ENCODE data around the gene IMMT. TPM values are rescaled to one million over a fixed set of nuclear protein-coding genes. Genes with fewer than 3 reads are reported as not detected.
A peak's percentile ranks its signal among the peaks of the same experiment; 100 is the strongest.

Gene IMMT
- total and polyA plus RNA-seq, 9 of the 15 experiments (the other 6 are each of a cell fraction or from before 2014, with no cell fraction given) = 119 to 294 (median 140) TPM

DNA sequence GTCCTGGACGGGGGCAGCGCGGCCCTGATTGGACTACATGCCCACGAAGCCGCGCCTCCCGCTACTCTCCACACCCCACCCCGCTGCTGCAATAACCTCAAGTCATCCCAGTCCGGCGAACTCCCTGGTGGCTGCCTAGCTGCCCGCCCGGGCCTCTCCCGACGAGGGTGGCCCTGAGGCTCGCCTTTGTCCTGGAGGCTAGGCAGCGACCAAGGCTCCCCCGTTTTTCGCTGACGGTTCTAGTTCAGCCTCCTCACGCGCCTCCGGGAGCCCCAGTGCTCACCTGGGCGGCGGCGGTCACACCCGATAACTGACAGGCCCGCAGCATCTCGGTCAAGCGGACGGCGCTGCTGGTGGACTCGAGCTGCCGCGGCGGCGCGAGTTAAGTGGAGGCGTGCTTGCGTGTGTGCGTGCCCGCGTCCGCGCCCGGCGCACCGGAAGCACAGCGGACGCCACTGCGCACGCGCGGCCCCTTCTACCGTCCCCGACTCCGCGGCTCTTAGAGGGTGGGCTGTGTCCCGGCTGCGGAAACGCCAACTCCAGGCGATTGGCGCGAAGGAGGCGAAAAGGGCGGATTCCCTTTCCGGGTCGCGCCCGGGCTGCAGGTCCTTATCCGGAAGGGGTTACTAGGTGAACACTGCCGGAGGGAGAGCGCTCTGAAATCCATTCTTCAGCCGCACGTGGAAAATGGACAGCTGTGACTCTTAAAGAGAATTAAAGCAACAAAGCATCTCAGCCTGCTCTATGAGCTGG lies at the start of gene IMMT (continued):
- TF ChIP-seq NFIX (CRISPR knock-in tag; IDR thresholded peaks at IDR 0.05; ENCODE audit: low read depth) (no peak), BRCA1 (IDR thresholded peaks at IDR 0.05) (no peak), BRCA1 (CRISPR knock-in tag; IDR thresholded peaks at IDR 0.05) (no peak), CEBPB (tag; IDR thresholded peaks at IDR 0.05) (peak; percentile 77; the same call in 1 of the 2 replicates), MTA1 (IDR thresholded peaks at IDR 0.05; ENCODE audit: borderline replicate concordance) (no peak), KDM1A (IDR thresholded peaks at IDR 0.05) (no peak; a peak in 1 of 4 replicates), MYC (IDR thresholded peaks at IDR 0.05; ENCODE audit: low read depth, low read length) (peak; percentile 77), MYC (CRISPR knock-in tag; IDR thresholded peaks at IDR 0.05; ENCODE audit: borderline replicate concordance, low read depth) (peak; percentile 77), LCOR (CRISPR knock-in tag; IDR thresholded peaks at IDR 0.05) (peak; percentile 74; the same call in 1 of the 2 replicates), WHSC1 (IDR thresholded peaks at IDR 0.05; ENCODE audit: low read length) (no peak), XRCC3 (IDR thresholded peaks at IDR 0.05) (no peak), MCM5 (IDR thresholded peaks at IDR 0.05; ENCODE audit: low read depth) (no peak), HNRNPLL (IDR thresholded peaks at IDR 0.05; ENCODE audit: low read depth, low read length, poor library complexity, severe bottlenecking) (peak; percentile 91), ZNF384 (IDR thresholded peaks at IDR 0.05; ENCODE audit: low read depth, low read length) (no peak; the same call in 1 of the 2 replicates), GABPA (tag; conservative IDR thresholded peaks at IDR 0.05; ENCODE audit: low read depth) (peak; percentile 95), TARDBP (IDR thresholded peaks at IDR 0.05) (peak; percentile 80; the same call in 1 of the 2 replicates)
- TF ChIP-seq, protein P1, sequence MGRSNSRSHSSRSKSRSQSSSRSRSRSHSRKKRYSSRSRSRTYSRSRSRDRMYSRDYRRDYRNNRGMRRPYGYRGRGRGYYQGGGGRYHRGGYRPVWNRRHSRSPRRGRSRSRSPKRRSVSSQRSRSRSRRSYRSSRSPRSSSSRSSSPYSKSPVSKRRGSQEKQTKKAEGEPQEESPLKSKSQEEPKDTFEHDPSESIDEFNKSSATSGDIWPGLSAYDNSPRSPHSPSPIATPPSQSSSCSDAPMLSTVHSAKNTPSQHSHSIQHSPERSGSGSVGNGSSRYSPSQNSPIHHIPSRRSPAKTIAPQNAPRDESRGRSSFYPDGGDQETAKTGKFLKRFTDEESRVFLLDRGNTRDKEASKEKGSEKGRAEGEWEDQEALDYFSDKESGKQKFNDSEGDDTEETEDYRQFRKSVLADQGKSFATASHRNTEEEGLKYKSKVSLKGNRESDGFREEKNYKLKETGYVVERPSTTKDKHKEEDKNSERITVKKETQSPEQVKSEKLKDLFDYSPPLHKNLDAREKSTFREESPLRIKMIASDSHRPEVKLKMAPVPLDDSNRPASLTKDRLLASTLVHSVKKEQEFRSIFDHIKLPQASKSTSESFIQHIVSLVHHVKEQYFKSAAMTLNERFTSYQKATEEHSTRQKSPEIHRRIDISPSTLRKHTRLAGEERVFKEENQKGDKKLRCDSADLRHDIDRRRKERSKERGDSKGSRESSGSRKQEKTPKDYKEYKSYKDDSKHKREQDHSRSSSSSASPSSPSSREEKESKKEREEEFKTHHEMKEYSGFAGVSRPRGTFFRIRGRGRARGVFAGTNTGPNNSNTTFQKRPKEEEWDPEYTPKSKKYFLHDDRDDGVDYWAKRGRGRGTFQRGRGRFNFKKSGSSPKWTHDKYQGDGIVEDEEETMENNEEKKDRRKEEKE (IDR thresholded peaks at IDR 0.05; ENCODE audit: borderline replicate concordance in 1 of 2, control insufficient read depth in 1 of 2, low read depth in 2 of 2, low read length in 1 of 2) = no peak
- TF ChIP-seq, protein P2, sequence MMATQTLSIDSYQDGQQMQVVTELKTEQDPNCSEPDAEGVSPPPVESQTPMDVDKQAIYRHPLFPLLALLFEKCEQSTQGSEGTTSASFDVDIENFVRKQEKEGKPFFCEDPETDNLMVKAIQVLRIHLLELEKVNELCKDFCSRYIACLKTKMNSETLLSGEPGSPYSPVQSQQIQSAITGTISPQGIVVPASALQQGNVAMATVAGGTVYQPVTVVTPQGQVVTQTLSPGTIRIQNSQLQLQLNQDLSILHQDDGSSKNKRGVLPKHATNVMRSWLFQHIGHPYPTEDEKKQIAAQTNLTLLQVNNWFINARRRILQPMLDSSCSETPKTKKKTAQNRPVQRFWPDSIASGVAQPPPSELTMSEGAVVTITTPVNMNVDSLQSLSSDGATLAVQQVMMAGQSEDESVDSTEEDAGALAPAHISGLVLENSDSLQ (IDR thresholded peaks at IDR 0.05) = peak; percentile 93
- TF ChIP-seq, protein P3, sequence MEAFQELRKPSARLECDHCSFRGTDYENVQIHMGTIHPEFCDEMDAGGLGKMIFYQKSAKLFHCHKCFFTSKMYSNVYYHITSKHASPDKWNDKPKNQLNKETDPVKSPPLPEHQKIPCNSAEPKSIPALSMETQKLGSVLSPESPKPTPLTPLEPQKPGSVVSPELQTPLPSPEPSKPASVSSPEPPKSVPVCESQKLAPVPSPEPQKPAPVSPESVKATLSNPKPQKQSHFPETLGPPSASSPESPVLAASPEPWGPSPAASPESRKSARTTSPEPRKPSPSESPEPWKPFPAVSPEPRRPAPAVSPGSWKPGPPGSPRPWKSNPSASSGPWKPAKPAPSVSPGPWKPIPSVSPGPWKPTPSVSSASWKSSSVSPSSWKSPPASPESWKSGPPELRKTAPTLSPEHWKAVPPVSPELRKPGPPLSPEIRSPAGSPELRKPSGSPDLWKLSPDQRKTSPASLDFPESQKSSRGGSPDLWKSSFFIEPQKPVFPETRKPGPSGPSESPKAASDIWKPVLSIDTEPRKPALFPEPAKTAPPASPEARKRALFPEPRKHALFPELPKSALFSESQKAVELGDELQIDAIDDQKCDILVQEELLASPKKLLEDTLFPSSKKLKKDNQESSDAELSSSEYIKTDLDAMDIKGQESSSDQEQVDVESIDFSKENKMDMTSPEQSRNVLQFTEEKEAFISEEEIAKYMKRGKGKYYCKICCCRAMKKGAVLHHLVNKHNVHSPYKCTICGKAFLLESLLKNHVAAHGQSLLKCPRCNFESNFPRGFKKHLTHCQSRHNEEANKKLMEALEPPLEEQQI (IDR thresholded peaks at IDR 0.05) = peak; percentile 17; the same call in 1 of the 2 replicates
- TF ChIP-seq, protein P4, sequence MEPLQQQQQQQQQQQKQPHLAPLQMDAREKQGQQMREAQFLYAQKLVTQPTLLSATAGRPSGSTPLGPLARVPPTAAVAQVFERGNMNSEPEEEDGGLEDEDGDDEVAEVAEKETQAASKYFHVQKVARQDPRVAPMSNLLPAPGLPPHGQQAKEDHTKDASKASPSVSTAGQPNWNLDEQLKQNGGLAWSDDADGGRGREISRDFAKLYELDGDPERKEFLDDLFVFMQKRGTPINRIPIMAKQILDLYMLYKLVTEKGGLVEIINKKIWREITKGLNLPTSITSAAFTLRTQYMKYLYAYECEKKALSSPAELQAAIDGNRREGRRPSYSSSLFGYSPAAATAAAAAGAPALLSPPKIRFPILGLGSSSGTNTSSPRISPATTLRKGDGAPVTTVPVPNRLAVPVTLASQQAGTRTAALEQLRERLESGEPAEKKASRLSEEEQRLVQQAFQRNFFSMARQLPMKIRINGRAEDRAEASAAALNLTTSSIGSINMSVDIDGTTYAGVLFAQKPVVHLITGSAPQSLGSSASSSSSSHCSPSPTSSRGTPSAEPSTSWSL (CRISPR knock-in tag; IDR thresholded peaks at IDR 0.05; ENCODE audit: borderline replicate concordance) = 0 out of 2 replicates have a peak, but pooled peaks have one; percentile 88

All from K562 (cell line).